NCI-H774 (cell line): ENCODE data around the gene VTI1A.
"Not testable (repeated sequence)": the region's sequence is repeated elsewhere in the genome, so short reads cannot be mapped to it uniquely, and the experiment has no call there.

Source experiments
- DNase-seq: peaks from one replicate; lab custom pipeline; 2025; lab: John Stamatoyannopoulos, UW

Gene VTI1A

DNA sequence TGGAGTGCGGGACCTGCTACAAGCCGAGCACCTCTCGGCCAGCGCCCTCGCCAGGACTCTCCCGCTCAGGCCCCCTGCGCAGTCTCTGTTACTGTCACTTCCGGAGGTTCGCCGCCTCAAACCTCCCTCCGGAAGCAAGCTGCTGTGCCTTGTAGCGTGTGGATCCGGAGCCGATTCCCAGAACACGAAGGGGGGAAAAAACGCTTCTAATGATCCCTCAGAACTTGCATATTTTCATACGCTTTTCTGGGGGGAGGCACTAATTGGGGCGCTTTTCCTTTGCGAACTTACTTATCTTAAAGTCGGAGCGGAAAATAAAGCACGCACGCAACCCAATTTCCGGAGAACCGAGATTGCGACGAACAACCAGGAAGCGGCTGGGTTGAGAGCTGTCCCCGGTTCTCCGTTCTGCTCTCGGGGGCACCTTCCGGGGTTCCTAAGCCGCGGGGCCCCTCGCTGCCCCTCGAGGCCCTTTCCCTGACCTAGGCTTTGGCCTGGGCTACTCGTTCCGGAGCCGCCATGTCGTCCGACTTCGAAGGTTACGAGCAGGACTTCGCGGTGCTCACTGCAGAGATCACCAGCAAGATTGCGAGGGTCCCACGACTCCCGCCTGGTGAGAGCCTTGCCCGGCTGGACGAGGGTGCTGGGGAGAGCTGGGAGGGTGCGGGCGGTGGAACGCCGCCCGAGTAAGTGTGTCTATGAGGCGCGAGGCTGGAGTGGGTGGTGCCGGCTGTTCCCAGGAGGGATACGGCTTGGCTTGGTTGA, at the start of gene VTI1A, which contains the start of gene ZDHHC6:
TSS of gene VTI1A (plus strand) at position 361 of the 765 bp plus-strand sequence. CDS start at position 520, 159 bp downstream.
TSS of gene ZDHHC6 (minus strand) at position 60 of the 765 bp plus-strand sequence. CDS start 1,478 bp downstream, outside the sequence.
- peak; percentile 46 for DNase-seq

GRCh38 chr10:112397592-112397991, 49.4 kb upstream of the VTI1A start:
- DNase-seq: no peak

DNA sequence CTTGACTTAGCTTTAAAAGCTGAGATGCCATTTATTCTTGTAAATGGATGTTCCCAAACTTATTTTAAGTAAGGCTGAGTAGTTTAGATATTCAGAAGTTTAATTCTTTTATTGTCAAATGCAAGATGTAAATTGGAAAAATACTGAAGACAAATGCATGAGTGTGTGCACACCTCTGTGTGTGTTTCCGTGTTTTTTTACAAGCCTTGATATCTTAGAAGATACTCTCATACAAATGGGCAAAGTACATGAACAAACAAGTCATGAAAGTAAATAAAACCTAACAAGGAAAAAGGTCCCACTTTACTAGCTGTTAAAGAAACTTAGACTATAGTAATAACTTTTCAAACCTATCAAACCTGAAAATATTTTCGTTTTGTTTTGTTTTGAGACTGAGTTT, 44.1 kb upstream of the VTI1A start:
- no peak for DNase-seq

GRCh38 chr10:112404617-112405016, 42.4 kb upstream of the VTI1A start:
- no peak for DNase-seq

DNA sequence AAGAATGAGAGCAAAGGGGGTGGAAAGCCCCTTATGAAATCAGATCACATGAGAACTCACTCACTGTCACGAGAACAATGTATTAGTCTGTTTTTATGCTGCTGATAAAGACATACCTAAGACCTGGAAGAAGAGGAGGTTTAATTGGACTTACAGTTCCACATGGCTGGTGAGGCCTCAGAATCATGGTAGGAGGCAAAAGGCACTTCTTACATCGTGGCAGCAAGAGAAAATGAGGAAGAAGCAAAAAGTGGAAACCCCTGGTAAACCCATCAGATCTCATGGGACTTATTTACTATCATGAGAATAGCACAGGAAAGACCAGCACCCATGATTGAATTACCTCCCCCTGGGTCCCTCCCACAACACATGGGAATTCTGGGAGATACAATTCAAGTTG, 40.2 kb upstream of the VTI1A start:
- not testable (repeated sequence) for DNase-seq

- DNase-seq: no peak
Measured at GRCh38 chr10:112407696-112408095, 39.3 kb upstream of the VTI1A start.

DNA sequence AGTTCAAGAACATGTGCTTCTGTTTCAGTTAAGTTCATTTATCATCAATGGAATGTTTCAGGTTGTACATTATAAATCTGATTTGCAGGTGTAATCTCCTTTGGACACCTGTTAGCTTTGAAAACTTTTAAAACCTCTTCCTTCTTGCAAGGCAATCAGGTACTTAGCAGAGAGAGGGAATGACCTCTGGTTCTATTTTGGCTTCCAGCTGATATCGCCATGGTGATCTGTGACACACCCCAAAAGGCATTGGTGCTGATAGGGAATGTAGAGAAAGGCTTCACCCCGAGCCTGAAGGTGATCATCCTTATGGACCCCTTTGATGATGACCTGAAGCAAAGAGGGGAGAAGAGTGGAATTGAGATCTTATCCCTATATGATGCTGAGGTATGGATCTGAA, 37.7 kb upstream of the VTI1A start:
- DNase-seq: no peak

DNA sequence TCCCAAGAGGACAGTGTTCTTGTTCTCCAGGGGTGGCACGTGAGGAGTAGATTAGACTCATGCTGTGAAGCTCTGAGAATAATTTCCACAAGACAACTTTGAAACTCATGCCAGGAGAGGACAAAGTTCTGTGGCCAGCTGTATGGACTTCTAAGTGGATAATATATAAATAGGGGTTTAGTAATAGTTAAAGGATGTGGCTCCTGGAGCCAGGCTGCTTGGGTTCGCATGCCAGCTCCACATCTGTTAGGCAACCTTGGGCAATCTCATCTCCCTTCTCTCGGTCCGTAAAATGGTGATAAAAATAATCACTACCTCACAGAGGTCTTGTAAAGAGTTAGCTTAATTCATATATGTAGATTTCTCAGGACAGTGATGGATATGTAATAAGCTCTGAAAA, 37.3 kb upstream of the VTI1A start:
- DNase-seq: no peak

- no peak for DNase-seq
Measured at GRCh38 chr10:112412696-112413095, 34.3 kb upstream of the VTI1A start.

- no peak for DNase-seq
Measured at GRCh38 chr10:112421731-112422130, 25.3 kb upstream of the VTI1A start.

GRCh38 chr10:112424651-112425050, 22.4 kb upstream of the VTI1A start:
- DNase-seq: no peak

DNA sequence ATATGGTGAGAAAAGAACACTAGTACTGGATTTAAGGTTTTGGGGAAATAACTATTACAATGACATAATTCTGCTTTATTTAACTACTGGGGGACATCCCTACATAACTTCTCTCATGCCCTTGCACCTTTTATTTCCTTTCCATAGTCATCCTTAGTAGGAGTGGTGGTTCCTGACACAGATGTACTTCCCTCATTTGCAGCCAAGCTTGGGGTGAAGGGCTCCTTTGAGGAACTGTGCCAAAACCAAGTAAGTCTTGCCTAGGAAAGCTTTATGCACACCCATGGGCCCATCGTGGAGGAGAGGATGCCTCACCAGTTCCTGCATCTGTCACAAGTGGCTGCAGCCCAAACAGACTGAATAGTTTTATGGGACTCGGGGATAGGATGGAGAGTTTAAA, 20.9 kb upstream of the VTI1A start:
- DNase-seq: no peak

GRCh38 chr10:112429147-112429546, 17.9 kb upstream of the VTI1A start:
- no peak for DNase-seq

DNA sequence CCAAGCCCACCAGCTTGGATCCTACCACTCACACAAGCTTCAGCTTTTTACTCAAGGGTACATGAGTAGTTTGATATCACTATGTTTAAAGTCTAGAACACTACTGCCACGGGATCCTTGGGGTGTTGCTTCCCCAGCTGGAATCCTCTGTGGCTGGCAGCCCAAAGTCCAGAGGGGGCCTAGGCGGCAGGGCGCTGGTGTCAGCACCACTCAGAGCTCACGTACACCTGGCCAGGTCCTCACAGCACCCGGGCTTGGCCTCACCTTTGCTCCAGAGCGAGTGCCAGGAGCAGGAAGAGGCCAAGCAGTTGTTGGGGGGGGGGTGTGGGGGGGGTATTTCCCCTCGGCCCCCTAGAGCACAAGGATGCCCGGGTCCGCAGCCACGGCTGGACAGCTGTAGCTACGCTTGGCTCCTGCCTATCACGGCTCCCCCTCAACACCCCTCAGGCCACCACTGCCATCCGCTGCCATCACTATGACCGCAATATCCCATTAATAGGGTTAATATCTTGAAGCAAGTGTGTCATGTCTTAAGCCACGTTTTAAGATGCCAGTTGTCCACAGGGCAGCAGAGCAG, 17.3 kb upstream of the VTI1A start:
- DNase-seq: no peak

GRCh38 chr10:112433136-112433535, 13.9 kb upstream of the VTI1A start:
- no peak for DNase-seq

DNA sequence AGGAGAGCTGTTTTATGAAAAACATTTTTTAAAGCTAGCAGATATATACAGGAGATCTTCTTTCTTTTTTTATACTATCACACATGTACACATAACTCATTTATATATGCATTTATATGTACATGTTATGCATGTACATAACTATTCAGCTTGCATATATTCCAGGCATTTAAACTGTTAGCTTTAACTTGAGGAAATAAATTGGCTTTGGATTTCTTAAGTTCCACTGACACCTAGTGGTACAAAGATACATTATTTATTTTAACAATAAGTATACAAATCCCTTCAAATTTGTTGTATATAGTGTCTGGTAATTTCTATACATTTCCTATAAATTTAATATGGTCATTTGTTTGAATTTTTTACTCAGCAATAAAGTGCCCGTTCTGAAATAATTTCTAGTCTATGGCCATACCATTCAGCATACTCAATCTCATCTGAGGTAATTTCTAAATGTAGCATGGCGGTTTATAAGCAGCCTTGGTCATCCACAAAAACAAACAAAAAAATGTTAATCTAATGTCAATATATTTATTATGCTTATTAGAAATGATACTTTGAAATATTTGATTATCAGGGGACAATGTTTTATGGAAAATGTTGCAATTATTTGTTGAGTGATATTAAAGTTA, 11.9 kb upstream of the VTI1A start:
- DNase-seq: no peak

DNA sequence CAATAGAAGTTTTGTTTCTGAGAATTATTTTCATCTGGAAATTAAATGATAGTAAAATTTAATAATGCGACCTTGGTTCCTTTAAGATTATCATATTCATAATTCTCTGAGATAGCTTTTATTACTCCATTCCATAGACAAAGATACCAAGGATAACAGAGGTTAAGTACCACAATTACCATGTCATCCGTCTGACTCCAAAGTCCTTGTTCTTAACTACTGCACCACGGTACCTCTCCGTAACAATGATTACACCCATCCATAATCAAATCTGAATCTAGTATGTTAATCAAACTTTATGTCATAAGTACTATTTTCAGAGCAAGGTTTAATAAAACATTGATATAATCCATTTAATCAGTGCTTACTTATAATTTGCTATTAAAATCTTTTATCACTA, 8.7 kb upstream of the VTI1A start:
- DNase-seq: no peak

DNA sequence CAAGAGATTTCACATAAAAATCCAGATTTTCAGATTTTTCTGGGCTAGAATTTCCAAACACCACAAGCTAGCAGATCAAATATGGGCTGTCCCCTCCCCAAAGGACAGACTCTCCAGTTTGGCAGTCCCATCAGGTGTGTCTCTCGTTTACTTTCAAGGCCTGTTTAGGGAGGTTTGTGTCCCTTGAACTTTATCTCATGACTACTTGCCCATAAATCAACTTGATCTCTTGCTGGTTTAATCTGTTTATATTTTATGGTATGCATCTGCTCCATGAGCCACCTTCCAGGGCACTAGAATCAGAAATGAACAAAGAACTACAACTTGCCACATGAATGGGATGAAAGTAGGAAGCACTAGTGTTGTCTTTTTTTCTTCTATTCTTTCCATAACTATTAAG, 5.5 kb upstream of the VTI1A start:
- DNase-seq: no peak

DNA sequence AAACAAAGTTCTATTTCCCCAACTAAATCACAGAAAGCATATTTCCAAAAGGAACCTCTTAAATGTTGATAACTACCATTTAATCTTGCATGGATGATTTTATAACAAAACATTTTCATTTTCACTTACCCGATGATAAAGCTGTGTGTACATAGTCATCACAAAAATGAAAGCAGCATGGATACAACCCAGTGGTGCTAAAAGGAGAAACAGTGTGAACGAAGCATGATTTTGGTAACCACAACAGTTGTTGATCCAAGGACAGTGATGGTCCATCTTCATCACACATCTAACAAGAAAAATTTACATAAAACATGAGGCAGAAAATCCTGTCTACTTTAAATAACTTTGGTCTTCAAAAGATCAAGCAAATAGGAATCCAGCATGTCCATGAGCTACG, 5.0 kb upstream of the VTI1A start:
- no peak for DNase-seq

GRCh38 chr10:112446055-112446854, 760 bp upstream of the VTI1A start:
- DNase-seq: no peak

GRCh38 chr10:112447620-112447928, 559 bp downstream of the VTI1A start:
- DNase-seq: no peak

GRCh38 chr10:112448888-112449287, 1.9 kb downstream of the VTI1A start:
- DNase-seq: no peak
